GM21423 (cell line): ENCODE data around the gene GRK3.
"Not testable (repeated sequence)": the region's sequence is repeated elsewhere in the genome, so short reads cannot be mapped to it uniquely, and the experiment has no call there.

ENCODE experiments used
- ATAC-seq: cut with Tn5 transposase; IDR thresholded peaks from one replicate; pipeline ENCODE4 v1.9.1; 2021; ENCODE audit warnings: mild to moderate bottlenecking, moderate library complexity; ENCODE audit not compliant: unreplicated experiment

The GRK3 gene

GRCh38 chr22:25570486-25570885, 6.0 kb downstream of the GRK3 start:
- no peak for ATAC-seq

DNA sequence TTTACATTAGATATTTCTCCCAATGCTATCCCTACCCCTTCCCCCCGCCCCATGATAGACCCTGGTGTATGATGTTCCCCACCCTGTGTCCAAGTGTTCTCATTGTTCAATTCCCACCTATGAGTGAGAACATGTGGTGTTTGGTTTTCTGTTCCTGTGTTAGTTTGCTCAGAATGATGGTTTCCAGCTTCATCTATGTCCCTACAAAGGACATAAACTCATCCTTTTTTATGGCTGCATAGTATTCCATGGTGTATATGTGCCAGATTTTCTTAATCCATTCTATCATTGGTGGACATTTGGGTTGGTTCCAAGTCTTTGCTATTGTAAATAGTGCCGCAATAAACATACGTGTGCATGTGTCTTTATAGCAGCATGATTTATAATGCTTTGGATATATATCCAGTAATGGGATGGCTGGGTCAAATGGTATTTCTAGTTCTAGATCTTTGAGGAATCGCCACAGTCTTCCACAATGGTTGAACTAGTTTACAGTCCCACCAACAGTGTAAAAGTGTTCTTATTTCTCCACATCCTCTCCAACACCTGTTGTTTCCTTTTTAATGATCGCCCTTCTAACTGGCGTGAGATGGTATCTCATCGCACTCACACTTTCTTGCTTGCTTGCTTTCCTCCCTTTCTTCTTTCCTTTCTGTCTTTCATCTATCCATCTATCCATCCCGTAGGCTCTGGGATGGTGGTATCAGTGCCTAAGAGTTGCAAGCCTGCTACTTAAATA, 7.7 kb downstream of the GRK3 start:
- not testable (repeated sequence) for ATAC-seq

- ATAC-seq = no peak
Observed at GRCh38 chr22:25572708-25573171, 8.3 kb downstream of the GRK3 start.

DNA sequence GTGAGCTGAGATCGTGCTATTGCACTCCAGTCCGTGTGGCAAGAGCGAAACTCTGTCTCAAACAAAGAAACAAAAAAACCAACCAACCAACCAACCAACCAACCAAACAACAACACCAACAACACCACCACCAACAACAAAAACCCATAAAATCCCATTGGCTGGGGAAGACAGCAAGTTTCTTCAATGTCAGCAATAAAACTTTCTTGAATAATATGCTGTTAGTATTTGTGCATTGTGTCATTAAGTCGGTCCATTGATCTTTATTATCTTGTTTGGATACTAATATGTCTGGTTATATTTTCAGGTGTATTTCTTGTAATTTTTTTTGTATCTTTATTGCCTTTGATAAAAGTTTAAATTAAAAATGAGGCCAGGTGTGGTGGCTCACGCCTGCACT, 9.4 kb downstream of the GRK3 start:
- no peak for ATAC-seq

DNA sequence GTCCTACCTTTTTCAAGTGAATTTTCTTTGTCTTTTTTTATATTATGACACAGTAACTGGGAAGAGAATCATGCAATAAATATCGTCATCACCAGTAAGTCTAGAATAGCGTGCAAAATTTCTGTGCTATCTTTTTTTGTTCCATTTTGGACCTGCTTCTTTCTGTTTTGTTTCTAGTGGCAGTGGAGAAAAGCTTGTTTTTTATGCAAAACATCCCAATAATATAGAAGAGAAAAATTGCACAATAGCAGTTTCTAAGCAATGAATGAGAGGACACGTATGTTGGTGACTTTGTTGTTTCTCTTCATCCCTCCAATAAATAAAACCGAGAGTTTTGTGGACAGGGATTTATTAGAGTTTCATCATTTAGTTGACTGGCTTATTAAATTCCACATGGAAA, 10.3 kb downstream of the GRK3 start:
- no peak for ATAC-seq

DNA sequence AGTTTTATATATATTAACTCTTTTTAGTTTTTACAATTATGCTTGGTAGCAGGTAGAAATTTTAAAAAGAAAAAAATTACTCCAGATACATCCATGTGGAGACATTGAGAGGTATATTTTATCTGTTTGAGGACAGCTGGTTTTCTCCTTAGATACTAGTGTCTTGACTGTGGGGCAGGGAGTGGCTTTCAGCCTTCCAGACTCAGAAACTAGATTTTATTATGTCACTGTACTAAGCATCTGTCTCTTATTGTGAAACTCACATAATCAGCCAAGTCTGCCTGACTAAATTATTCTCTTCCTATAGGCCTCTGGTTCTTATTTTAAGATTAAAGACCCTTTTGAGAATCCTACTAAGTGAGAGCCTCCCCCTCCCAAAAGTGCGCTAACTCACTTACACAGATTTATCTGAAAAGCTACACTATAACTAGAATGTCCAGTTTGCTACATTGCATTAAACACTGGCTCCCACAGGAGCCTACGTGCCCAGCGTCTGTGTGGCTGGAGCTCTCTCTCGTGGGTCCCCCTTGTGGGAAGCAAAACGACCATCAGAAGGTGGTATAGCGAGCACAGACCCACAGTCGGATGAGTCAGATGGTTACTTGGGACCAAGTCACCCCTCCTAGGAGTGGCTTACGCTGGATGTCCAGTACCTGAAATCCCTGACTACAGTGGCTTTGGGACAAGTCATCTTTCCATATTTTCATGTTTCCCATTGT, 11.4 kb downstream of the GRK3 start:
- ATAC-seq = not testable (repeated sequence)

- ATAC-seq = not testable (repeated sequence)
Observed at GRCh38 chr22:25581452-25581851, 17.0 kb downstream of the GRK3 start.

- ATAC-seq = no peak
Observed at GRCh38 chr22:25582946-25583345, 18.5 kb downstream of the GRK3 start.

DNA sequence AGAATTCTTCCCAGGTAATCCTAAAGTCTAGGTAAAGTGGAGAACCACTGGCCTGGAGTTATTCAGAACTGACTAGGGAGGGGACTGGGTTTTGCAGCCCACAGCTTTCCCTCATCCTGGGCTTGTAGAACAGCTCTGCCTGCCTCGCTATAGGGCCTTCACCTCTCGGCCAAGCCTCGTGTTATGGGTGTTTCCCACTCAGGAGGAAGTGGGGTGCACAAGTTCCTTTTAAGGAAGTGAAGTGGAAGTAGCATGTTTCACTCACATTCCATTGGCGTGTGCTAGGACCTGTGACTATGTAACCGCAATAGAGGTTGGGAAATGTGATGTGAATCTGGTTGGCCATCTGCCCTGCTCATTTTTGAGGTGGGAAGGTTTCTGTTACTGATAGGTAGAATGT, 20.5 kb downstream of the GRK3 start:
- ATAC-seq = not testable (repeated sequence)

DNA sequence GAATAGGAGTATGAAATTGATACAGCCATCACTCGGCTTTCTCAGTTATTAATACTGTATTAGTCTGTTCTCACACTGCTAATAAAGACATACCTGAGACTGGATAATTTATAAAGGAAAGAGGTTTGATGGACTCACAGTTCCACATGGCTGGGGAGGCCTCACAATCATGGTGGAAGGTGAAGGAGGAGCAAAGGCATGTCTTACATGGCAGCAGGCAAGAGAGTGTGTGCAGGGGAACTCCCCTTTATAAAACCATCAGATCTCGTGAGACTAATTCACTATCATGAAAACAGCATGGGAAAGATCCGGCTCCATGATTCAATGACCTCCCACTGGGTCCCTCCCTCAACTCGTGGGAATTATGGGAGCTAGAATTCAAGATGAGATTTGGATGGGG, 25.2 kb downstream of the GRK3 start:
- not testable (repeated sequence) for ATAC-seq

GRCh38 chr22:25593323-25593722, 28.8 kb downstream of the GRK3 start:
- not testable (repeated sequence) for ATAC-seq

DNA sequence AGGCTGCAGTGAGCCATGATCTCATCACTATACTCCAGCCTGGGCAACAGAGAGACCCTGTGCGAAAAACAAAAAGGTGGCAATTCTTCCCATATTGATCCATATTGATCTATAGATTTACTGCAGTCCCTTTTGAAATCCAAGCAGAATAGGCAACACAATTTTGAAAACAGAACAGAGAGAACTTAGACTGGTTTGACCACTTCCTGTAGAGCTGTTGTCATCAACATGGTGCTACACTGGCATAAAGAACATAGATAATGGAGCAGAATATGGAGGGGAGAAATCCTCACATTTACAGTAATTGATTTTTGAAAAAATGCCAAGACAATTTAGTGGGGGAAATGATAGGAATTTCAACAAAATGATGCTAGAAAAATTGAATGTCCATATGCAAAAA, 34.1 kb downstream of the GRK3 start:
- ATAC-seq = no peak

DNA sequence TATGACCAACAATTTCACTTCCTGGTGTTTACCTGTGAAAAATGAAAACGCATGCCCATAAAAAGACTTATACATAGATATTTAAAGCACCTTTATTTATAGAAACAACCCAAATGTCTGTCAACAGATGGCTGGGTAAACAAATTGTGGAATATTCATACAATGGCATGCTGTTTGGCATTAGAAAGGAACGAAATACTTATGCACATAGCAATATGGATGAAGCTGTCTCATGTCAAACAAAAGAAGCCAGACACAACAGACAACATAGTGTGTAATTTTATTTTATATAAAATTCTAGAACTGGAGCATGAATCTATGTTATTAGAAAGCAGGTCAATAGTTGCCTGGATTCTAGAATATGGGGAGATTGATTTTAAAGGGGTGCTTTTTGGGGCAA, 38.0 kb downstream of the GRK3 start:
- no peak for ATAC-seq

GRCh38 chr22:25602916-25603315, 38.4 kb downstream of the GRK3 start:
- no peak for ATAC-seq

GRCh38 chr22:25605146-25605545, 40.7 kb downstream of the GRK3 start:
- ATAC-seq = not testable (repeated sequence)

- not testable (repeated sequence) for ATAC-seq
Observed at GRCh38 chr22:25605565-25605964, 41.1 kb downstream of the GRK3 start.

DNA sequence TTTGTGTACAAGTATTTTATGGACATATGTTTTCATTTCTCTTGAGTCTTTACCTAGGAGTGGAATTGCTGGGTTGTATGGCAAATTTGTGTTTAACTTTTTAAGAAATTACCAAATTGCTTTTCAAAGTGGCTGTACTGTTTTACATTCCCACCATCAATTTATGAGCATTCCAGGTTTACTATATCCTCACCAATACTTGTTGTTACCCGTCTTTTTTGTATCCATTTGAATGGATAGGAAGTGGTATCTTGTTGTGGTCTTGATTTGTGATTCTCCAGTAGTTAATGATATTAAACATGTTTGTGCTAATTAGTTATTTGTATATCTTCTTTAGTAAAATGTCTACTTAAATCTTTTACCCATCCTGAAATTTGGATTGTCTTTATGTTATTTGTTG, 46.8 kb downstream of the GRK3 start:
- not testable (repeated sequence) for ATAC-seq

DNA sequence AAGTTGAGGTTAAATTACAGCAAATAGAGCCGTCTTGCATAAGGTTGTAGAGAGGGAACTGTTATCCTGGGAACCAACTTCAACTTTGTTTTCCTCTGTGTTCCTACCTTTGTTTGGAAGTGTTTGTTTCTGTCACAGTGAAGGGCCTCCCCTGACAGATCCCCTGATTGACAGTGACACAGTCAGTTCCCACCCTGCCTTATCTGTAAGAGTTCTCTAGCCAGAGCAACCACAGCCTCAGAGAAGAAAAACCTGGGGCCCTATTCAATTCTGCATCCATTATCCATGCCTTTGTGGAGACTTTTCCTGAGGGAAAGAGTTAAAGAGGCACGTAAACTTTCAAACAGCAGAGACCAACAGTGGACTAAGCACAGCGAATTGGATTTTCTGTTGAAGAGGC, 48.7 kb downstream of the GRK3 start:
- ATAC-seq = not testable (repeated sequence)

DNA sequence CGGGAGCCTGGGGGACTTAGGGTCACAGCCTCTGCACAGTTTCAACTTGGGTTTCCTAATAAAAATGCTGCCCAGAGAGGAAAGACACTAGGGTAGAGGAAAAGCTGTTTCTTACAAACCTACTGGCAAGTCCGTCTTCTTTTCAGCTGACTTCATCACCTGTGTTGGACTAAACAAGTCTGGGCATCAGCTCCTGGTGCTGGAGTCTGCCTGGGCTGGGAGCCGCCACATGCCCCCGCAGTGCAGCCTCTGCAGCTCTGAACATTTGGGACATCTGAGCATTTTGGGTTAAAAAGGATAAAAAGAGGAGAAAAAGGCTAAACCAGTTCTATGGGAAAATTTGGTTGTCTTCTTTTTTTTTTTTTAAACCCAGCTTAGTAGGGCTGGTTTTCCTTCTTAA, 49.1 kb downstream of the GRK3 start:
- ATAC-seq = not testable (repeated sequence)

DNA sequence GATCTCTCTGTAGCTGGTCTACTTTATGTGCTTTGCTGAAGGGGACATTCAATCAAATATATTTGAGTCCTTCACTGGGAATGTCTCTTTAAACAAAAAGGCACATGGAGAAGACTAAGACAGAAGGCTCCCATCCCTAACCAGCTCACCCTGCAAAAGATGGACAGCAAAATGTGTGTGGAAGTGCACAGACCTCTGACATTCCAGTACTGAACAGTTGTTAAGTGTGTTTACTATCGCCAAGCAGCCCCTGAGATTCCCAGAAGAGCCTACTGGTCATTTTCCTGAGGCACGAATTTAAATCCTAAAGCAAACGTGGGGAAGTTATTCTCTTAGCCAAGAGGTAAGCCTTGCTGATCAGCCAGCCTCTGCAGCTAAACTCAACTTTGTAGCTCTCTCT, 50.3 kb downstream of the GRK3 start:
- ATAC-seq = not testable (repeated sequence)

- no peak for ATAC-seq
Observed at GRCh38 chr22:25621986-25622385, 57.5 kb downstream of the GRK3 start.

GRCh38 chr22:25623310-25623734, 58.8 kb downstream of the GRK3 start:
- ATAC-seq = no peak
